Stimulated activated CD4-positive, alpha-beta T cell treated with anti-CD3 and anti-CD28 coated beads, Interleukin-12 subunit alpha, Interleukin-12 subunit beta, amount 100 ng/mL, for 24 hours (primary cell): Measurements from ENCODE around the gene POLR1F.

Source experiments
- DNase-seq, 2 experiments: peaks; one replicate each; pipeline ENCODE4 v3.0.0-alpha.2; 2020; ENCODE audit warnings: low read depth in 2 of 2

Gene POLR1F

GRCh38 chr7:19675816-19676215 lies 33.0 kb downstream of the POLR1F start:
- DNase-seq = no peak

GRCh38 chr7:19674266-19674960 lies 34.4 kb downstream of the POLR1F start:
- no peak for DNase-seq

- no peak for DNase-seq
Measured at GRCh38 chr7:19670806-19671205, 38.0 kb downstream of the POLR1F start.

GRCh38 chr7:19665399-19666008 lies 43.3 kb downstream of the POLR1F start:
- DNase-seq = no peak

- no peak for DNase-seq
Measured at GRCh38 chr7:19663816-19664462, 44.9 kb downstream of the POLR1F start.

GRCh38 chr7:19648791-19649190 lies 60.0 kb downstream of the POLR1F start:
- DNase-seq = no peak
